Heart right ventricle (tissue), 16 donors: ENCODE results near the gene VPS13A. TPM values are rescaled to one million over a fixed set of nuclear protein-coding genes. Genes with fewer than 3 reads are reported as not detected.

ENCODE experiments used
- ATAC-seq, 8 donors: fragments of 200-7000 bp; cut with Tn5 transposase; one replicate each; pipeline ENCODE4 v1.9.1; 2020; ENCODE audit warnings: mild to moderate bottlenecking in 8 of 8, moderate library complexity in 8 of 8, moderate number of reproducible peaks in 1 of 8
- DNase-seq, 2 donors: peaks; one replicate each; pipeline ENCODE4 v3.0.0-alpha.2; 2020
- H3K27ac ChIP-seq, 10 donors: fragments of 200-600 bp; sonication (generic) in 2 of 10; one replicate each; pipeline versions ENCODE4 v1.5.0 to v1.8.0; 2020 to 2022; ENCODE audit warnings: mild to moderate bottlenecking in 3 of 10
- H3K27me3 ChIP-seq, 7 donors: fragments of 200-600 bp; one replicate each; pipeline ENCODE4 v1.8.0; 2021 to 2022; ENCODE audit warnings: mild to moderate bottlenecking in 2 of 7
- H3K36me3 ChIP-seq, 9 donors: fragments of 200-600 bp; sonication (generic) in 1 of 9; one replicate each; pipeline versions ENCODE4 v1.5.0 to v1.8.0; 2020 to 2022; ENCODE audit warnings: mild to moderate bottlenecking in 2 of 9
- H3K4me1 ChIP-seq, 9 donors: fragments of 200-600 bp; sonication (generic) in 1 of 9; one replicate each; pipeline versions ENCODE4 v1.5.0 to v1.8.0; 2020 to 2022; ENCODE audit warnings: mild to moderate bottlenecking in 4 of 9
- H3K4me3 ChIP-seq, 10 donors: fragments of 200-600 bp; sonication (generic) in 2 of 10; one replicate each; pipeline versions ENCODE4 v1.5.0 to v1.8.0; 2020 to 2022; ENCODE audit warnings: mild to moderate bottlenecking in 7 of 10, moderate library complexity in 2 of 10
- H3K9me3 ChIP-seq, 11 donors: fragments of 200-600 bp in 10 of 11; sonication (generic) in 2 of 11; one replicate each; pipeline versions ENCODE4 v1.5.0 to v1.8.0; 2013 to 2022; ENCODE audit warnings: mild to moderate bottlenecking in 2 of 11, control low read depth in 1 of 11, moderate library complexity in 1 of 11
- WGBS, 2 donors: extraction: QIAGEN DNeasy Blood & Tissue Kit; methylation state at CpG; one replicate each; pipeline ENCODE4 v1.1.7; 2013; ENCODE audit warnings: inconsistent platforms in 1 of 2; 5-methylcytosine and 5-hydroxymethylcytosine counted together
- intact Hi-C, 10 donors: fragments of 100-400 bp; cut with DNase I; formaldehyde crosslinking; loops; one replicate each; pipeline versions ENCODE4 v1.11.1 to v1.14.2; 2022
- polyA plus RNA-seq, 2 donors: library from polyadenylated mRNA; stranded (reverse); fragments of 200-250 nt; gene quantifications; one replicate each; pipeline ENCODE4 v1.2.3, GENCODE V29; 2013
- total RNA-seq, 10 donors: library from RNA; stranded (reverse); fragmentation: NEBNext Ultra II Directional in 3 of 10; extraction: Animal tissue kit (Norgen Biotek cat#: 25700) in 3 of 10; gene quantifications; one replicate each; pipeline versions ENCODE4 v1.2.1 to v1.2.4, GENCODE V29; 2021 to 2023
- TF ChIP-seq, protein P1 (sequence below), 9 donors: fragments of 200-600 bp; sonication (generic) in 2 of 9; IDR thresholded peaks; one replicate each; pipeline versions ENCODE4 v1.5.0 to v1.8.0; 2021 to 2022; ENCODE audit warnings: antibody characterized with exemption in 9 of 9, mild to moderate bottlenecking in 5 of 9, moderate library complexity in 1 of 9
- donor health status: Arrhythmogenic right ventricular cardiomyopathy.
- donor health status: ischemic (EF 13 %, LVEDD 7.1; RV severe dilation, severe dysfunction).
- donor health status: healthy with polysubstance abuse.
- donor health status: DM: no; HTN: yes; CAD: no.
- donor health status: DM: no; HTN: no; CAD: no.
- donor health status: ischemic (EF 25% LVEDD 6.9; RV normal size, moderate dysfunction).
- donor health status: ischemic (EF 25% LVEDD 5.7; RV mildly dilated, moderate dysfunction).
- donor health status: healthy.
- donor health status: DM: yes; HTN: yes; CAD: no.
- donor health status: Ischemic cardiomyopathy.
- donor health status: ischemic (EF 35%, LVEDD 5.7; RV mildly dilated, moderate dysfunction).
- donor health status: nonischemic (EF 11% LVEDD 7.7; RV severe dilation, severe dysfunction).
- donor health status: DM: yes; HTN: yes; CAD: no.
- donor health status: PGD.
- donor health status: ischemic (EF 29% LVEDD 5.4; RV normal size, mild dysfunction).
- donor health status: nonischemic (EF 23%, LVEDD 6.1; RV moderate dilation, normal function).

The VPS13A gene
- total and polyA plus RNA-seq, 12 donors = 6.8 to 53.2 (median 33.6) TPM

DNA sequence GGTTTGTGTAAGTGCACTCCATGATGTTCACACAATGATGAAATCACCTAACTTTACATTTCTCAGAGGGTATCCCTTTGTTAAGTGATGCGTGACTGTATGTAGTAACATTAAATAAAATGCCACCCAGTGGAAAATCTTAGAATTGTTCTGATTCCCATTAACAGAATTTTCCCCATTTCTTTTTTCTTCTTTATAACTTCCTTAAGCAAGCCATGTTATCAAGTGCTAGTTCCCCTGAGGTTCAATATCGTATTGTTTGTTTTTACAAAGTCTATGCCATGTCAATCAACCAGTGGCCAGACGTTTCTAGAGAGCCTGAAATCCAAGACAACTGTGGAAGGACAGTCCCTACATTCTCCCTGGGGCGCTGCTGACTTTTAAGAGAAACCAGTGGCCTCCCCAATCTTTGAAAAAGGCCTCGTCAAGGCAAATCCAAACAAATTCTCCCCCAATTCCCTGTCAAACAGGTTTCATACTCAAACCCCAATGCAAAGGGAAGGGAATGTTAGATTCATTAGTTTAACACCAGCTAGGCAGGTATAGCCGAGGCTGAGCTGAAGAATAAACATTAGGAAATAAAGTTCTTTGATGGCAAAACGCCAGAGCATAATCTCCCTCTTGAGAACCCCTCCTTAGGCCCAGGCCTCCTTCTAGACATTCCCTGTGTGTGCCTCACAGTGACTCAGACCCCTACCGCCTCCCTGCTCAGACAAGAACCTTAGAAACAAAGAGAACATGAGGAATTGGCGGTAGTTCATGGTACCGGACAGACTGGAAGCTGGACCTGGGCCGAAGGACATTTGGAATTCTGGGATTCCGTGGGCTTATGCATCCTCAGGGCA lies 272.1 kb downstream of the VPS13A start:
- Histone ChIP-seq H3K27ac (no peak overlapping the region), H3K27me3 (no peaks in the 10 kb centered on the region), H3K4me1 (peaks cover 0 to 6% (median 0%) of the 10 kb centered on the region in 9 donors), H3K4me3 (no peak overlapping the region), H3K36me3 (no peaks in the 10 kb centered on the region), H3K9me3 (peaks cover 0 to 7% (median 0%) of the 10 kb centered on the region in 11 donors)
- WGBS, 2 donors = 66 to 67% methylated on average over 12 of the region's 12 CpGs
- TF ChIP-seq, protein P1, sequence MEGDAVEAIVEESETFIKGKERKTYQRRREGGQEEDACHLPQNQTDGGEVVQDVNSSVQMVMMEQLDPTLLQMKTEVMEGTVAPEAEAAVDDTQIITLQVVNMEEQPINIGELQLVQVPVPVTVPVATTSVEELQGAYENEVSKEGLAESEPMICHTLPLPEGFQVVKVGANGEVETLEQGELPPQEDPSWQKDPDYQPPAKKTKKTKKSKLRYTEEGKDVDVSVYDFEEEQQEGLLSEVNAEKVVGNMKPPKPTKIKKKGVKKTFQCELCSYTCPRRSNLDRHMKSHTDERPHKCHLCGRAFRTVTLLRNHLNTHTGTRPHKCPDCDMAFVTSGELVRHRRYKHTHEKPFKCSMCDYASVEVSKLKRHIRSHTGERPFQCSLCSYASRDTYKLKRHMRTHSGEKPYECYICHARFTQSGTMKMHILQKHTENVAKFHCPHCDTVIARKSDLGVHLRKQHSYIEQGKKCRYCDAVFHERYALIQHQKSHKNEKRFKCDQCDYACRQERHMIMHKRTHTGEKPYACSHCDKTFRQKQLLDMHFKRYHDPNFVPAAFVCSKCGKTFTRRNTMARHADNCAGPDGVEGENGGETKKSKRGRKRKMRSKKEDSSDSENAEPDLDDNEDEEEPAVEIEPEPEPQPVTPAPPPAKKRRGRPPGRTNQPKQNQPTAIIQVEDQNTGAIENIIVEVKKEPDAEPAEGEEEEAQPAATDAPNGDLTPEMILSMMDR (IDR thresholded peaks at IDR 0.05) = no peak
- no peak for DNase-seq
- peak in 6 of 8 donors; percentile 12 to 83 (median 59) for ATAC-seq
- intact Hi-C loops = loop anchor here in 8 of 10 donors (10.0 kb wide), 5 partner anchors 195 to 675 kb away; partner anchors contain the start of genes GNAQ (in 4 of the 8) and GNA14 (in 2 of the 8)

- 94 to 96% methylated on average over 4 of the region's 4 CpGs for WGBS, 2 donors
- peaks cover 0 to 9% (median 0%) of the 10 kb centered on the region in 11 donors for H3K9me3 ChIP-seq
- H3K27ac ChIP-seq = no peak overlapping the region
- no peak overlapping the region for H3K4me3 ChIP-seq
- TF ChIP-seq, protein P1 (IDR thresholded peaks at IDR 0.05) = no peak
- no peaks in the 10 kb centered on the region for H3K27me3 ChIP-seq
- no peaks in the 10 kb centered on the region for H3K36me3 ChIP-seq
- peaks cover 0 to 6% (median 0%) of the 10 kb centered on the region in 9 donors for H3K4me1 ChIP-seq
- no peak for DNase-seq
- ATAC-seq = peak in 1 of 8 donors; percentile 42
- intact Hi-C loops = loop anchor here in 8 of 10 donors (10.0 kb wide), 5 partner anchors 195 to 675 kb away; partner anchors contain the start of genes GNAQ (in 3 of the 8) and GNA14 (in 2 of the 8)
These were observed 272.7 kb downstream of the VPS13A start for GRCh38 chr9:77450085-77450475.

DNA sequence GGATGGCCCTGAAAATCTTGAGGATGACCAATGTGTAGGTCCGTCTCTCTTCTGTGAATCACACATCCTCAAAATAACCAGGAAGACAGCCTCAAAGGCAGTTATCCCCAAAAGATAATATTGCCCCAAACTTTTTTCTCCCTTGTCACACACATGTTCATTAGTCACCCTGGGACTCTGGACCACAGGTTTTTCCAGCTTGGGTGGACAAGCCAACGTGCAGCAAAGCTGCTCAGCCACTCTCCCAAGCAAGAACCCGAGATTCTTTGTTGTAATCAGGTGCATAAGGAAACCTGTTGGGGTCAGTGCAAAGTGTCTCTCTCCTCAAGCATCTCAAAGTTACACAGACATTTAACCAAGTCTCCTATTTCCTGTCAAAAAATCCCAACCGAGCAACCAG lies 274.2 kb downstream of the VPS13A start:
- Histone ChIP-seq H3K4me3 (no peak overlapping the region), H3K27ac (no peak overlapping the region), H3K36me3 (no peaks in the 10 kb centered on the region), H3K27me3 (no peaks in the 10 kb centered on the region), H3K9me3 (peaks cover 0 to 9% (median 0%) of the 10 kb centered on the region in 11 donors), H3K4me1 (peaks cover 0 to 10% (median 0%) of the 10 kb centered on the region in 9 donors)
- no peak for ATAC-seq
- DNase-seq = no peak
- intact Hi-C loops = loop anchor here in 8 of 10 donors (10.0 kb wide), 5 partner anchors 193 to 673 kb away; partner anchors contain the start of genes GNAQ (in 3 of the 8) and GNA14 (in 2 of the 8)
- TF ChIP-seq, protein P1 (IDR thresholded peaks at IDR 0.05) = no peak
- WGBS, 2 donors = 84 to 88% methylated on average over 4 of the region's 4 CpGs

DNA sequence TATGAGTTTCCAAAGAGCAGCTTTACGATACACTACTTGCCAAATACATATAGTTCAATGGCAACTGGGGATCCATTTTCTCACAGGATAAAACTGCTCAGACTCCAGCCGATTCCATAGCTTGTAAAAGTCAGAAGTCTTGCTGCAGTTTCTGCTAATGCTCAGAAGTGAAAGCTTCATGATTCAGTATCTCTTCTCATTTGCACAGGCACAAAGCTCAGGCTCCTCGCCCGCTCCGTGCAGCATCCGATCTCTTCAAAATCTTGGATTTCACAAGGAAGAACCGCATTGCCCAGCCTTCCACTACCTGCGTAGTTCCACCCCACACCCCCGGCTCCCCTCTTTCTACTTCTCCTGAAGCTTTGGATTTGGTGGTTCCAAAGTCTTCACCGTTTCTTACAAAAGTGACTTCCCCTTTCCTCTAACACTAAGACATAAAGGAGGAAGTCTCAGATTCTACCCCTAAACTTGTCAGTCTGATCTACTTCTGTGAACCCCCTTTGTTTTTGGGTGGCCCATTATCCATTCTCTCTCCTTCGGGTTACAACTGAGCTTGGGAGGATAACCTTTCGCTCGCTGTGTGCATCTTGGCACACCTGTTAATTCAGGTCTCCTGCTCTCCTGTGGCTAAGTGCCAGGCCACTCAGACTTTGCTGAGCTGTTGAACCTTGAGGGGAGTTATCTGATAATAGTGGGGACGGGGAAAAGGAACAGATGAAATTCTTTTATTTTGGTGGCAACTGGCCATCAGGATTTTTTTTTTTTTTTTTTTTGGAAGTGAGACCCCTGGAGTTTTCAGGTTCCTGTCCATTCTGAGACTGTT lies 276.7 kb downstream of the VPS13A start:
- Histone ChIP-seq H3K27ac (no peak overlapping the region), H3K27me3 (no peaks in the 10 kb centered on the region), H3K9me3 (peaks cover 0 to 2% (median 0%) of the 10 kb centered on the region in 11 donors), H3K4me1 (peaks cover 0 to 17% (median 4%) of the 10 kb centered on the region in 9 donors), H3K4me3 (peak overlapping the region in 1 of 10 donors; percentile 40), H3K36me3 (no peaks in the 10 kb centered on the region)
- DNase-seq = no peak
- intact Hi-C loops = loop anchor here in 8 of 10 donors (10.0 kb wide), 5 partner anchors 191 to 671 kb away; partner anchors contain the start of genes GNAQ (in 3 of the 8) and GNA14 (in 2 of the 8)
- 87 to 89% methylated on average over 14 of the region's 14 CpGs for WGBS, 2 donors
- no peak for ATAC-seq
- TF ChIP-seq, protein P1 (IDR thresholded peaks at IDR 0.05) = no peak
